Ovary (tissue), 9 donors: Measurements from ENCODE around the gene WNT6. TPM values are rescaled to one million over a fixed set of nuclear protein-coding genes. Genes with fewer than 3 reads are reported as not detected.

ENCODE experiments used
- DNase-seq, 5 donors: peaks; one replicate each; pipeline ENCODE4 v3.0.0-alpha.2; 2019 to 2020
- H3K27ac ChIP-seq, 2 donors: fragments of 200-600 bp; one replicate each; pipeline versions ENCODE4 v1.5.1 to v1.8.0; 2019 to 2022
- H3K27me3 ChIP-seq: fragments of 200-600 bp; one replicate; pipeline ENCODE4 v1.8.0; 2022
- H3K36me3 ChIP-seq: fragments of 200-600 bp; sonication (generic); one replicate; pipeline ENCODE4 v1.5.1; 2019
- H3K4me1 ChIP-seq: one replicate; pipeline ENCODE4 v1.8.1; 2013; ENCODE audit warnings: mild to moderate bottlenecking, moderate library complexity; ENCODE audit not compliant: insufficient read depth
- H3K4me3 ChIP-seq: fragments of 200-600 bp; sonication (generic); one replicate; pipeline ENCODE4 v1.5.1; 2017
- H3K9me3 ChIP-seq, 2 donors: fragments of 200-600 bp in 1 of 2; sonication (generic) in 1 of 2; one replicate each; pipeline versions ENCODE4 v1.5.1 to v1.8.1; 2013 to 2019; ENCODE audit warnings: mild to moderate bottlenecking in 1 of 2, moderate library complexity in 1 of 2
- EP300 ChIP-seq: sonication (generic); formaldehyde crosslinking; IDR thresholded peaks from one replicate; pipeline ENCODE4 v1.6.1; 2017; ENCODE audit warnings: antibody characterized with exemption
- POLR2A ChIP-seq: fragments of 450-650 bp; IDR thresholded peaks from one replicate; pipeline ENCODE4 v1.6.1; 2017; ENCODE audit warnings: antibody characterized with exemption, mild to moderate bottlenecking, moderate library complexity
- WGBS, 3 donors: extraction: QIAGEN DNeasy Blood & Tissue Kit in 1 of 3; methylation state at CpG; one replicate each; pipeline versions ENCODE4 v1.1.5 to v1.1.7; 2013 to 2017; 5-methylcytosine and 5-hydroxymethylcytosine counted together
- intact Hi-C, 4 donors: fragments of 100-400 bp; cut with DNase I; formaldehyde crosslinking; loops; one replicate each; pipeline versions ENCODE4 v1.11.0 to v1.15.1; 2022 to 2023
- polyA plus RNA-seq, 2 donors: library from polyadenylated mRNA; stranded (reverse); fragments of 200-250 nt in 1 of 2; fragments of 350-450 nt in 1 of 2; fragmentation: Illumina TruSeq in 1 of 2; extraction: RNeasy Lipid Tissue Mini Kit (QIAGEN cat#74804) in 1 of 2; gene quantifications; one replicate each; pipeline ENCODE4 v1.2.3, GENCODE V29; 2013 to 2014
- total RNA-seq, 7 donors: library from RNA; depleted of rRNA in 2 of 7; stranded (reverse); fragments of >200 nt in 2 of 7; fragmentation: NEBNext Ultra II Directional in 3 of 7; extraction: Animal tissue kit (Norgen Biotek cat#: 25700) in 3 of 7; gene quantifications; one replicate each; pipeline versions ENCODE4 v1.1.0 to v1.2.4, GENCODE V29; 2016 to 2023
- TF ChIP-seq, protein P1 (sequence below), 3 donors: fragments of 450-650 bp in 2 of 3; fragments of 200-600 bp in 1 of 3; IDR thresholded peaks; one replicate each; pipeline versions ENCODE4 v1.5.1 to v1.8.0; 2016 to 2022; ENCODE audit warnings: antibody characterized with exemption in 3 of 3, mild to moderate bottlenecking in 1 of 3
- donor health status: DM: no; HTN: no; CAD: no; lungs with moderate emphysema.
- donor health status: DM: no; HTN: no; CAD: no.
- donor health status: Bipolar disorder and iron deficiency.
- donor health status: DM: yes; HTN: yes; CAD: no.
- donor health status: DM: no; HTN: no; CAD: no.
- donor health status: DM: yes; HTN: yes; CAD: no.

Gene WNT6
- total and polyA plus RNA-seq, 9 donors, result 0.13 to 4.5 (median 2.0) TPM

DNA sequence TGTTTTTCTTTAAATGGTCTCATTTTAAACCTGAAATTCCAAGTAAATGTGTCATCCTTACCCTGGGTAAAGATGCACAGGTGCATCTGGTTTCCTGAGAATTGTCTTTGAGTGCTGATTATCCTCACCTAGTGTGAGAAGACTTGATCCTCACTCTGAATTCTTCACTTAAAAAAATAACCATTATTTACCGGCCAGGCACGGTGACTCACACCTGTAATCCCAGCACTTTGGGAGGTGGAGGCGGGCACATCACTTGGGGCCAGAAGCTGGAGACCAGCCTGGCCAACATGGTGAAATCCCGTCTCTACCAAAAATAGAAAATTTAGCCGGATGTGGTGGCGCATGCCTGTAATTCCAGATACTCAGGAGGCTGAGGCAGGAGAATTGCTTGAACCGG lies 9.9 kb upstream of the WNT6 start:
- Histone ChIP-seq H3K4me3 (no peak overlapping the region), H3K9me3 (no peaks in the 10 kb centered on the region), H3K27ac (no peak overlapping the region), H3K4me1 (no peaks in the 10 kb centered on the region), H3K27me3 (no peaks in the 10 kb centered on the region), H3K36me3 (no peaks in the 10 kb centered on the region)
- peak in 1 of 5 donors; percentile 10 for DNase-seq
- intact Hi-C loops, result loop anchor here in 2 of 4 donors (5.0 to 10.0 kb wide), 2 partner anchors 135 to 137 kb away; partner anchors contain the start of gene TTLL4 (in 2 of the 2)
- 65 to 76% (median 76%) methylated on average over 7 of the region's 7 CpGs for WGBS, 3 donors
- TF ChIP-seq, protein P1, sequence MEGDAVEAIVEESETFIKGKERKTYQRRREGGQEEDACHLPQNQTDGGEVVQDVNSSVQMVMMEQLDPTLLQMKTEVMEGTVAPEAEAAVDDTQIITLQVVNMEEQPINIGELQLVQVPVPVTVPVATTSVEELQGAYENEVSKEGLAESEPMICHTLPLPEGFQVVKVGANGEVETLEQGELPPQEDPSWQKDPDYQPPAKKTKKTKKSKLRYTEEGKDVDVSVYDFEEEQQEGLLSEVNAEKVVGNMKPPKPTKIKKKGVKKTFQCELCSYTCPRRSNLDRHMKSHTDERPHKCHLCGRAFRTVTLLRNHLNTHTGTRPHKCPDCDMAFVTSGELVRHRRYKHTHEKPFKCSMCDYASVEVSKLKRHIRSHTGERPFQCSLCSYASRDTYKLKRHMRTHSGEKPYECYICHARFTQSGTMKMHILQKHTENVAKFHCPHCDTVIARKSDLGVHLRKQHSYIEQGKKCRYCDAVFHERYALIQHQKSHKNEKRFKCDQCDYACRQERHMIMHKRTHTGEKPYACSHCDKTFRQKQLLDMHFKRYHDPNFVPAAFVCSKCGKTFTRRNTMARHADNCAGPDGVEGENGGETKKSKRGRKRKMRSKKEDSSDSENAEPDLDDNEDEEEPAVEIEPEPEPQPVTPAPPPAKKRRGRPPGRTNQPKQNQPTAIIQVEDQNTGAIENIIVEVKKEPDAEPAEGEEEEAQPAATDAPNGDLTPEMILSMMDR (IDR thresholded peaks at IDR 0.05), result no peak
- no peak for TF ChIP-seq EP300
- no peak for TF ChIP-seq POLR2A

DNA sequence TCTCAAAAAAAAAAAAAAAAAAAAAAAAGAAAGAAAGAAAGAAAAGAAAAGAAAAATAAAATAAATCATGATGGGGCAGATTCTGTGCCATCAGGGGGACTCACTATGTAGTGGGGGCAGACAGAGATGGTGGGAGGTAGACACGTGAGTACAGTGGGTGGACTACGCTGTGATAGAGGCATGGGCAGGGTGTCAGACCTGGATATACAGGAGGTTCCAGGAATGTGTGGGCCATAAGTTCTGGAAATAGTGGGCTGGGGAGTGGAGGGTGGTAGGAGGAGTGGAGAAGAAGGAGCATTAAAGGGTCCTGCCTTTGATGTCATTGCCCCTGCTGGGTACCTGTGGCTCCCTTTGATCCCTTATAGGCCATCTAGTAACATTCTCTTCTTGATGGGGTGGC lies 8.8 kb upstream of the WNT6 start:
- Histone ChIP-seq H3K4me1 (no peaks in the 10 kb centered on the region), H3K9me3 (no peaks in the 10 kb centered on the region), H3K27ac (no peak overlapping the region), H3K27me3 (no peaks in the 10 kb centered on the region), H3K4me3 (no peak overlapping the region), H3K36me3 (no peaks in the 10 kb centered on the region)
- TF ChIP-seq POLR2A (no peak), EP300 (no peak)
- TF ChIP-seq, protein P1 (IDR thresholded peaks at IDR 0.05), result no peak
- intact Hi-C loops, result loop anchor here in 1 of 4 donors (10.0 kb wide), 1 partner anchor 136 kb away; the partner anchor contains the start of gene TTLL4
- WGBS, 3 donors, result 58 to 68% (median 64%) methylated on average over 2 of the region's 2 CpGs
- DNase-seq, result no peak

DNA sequence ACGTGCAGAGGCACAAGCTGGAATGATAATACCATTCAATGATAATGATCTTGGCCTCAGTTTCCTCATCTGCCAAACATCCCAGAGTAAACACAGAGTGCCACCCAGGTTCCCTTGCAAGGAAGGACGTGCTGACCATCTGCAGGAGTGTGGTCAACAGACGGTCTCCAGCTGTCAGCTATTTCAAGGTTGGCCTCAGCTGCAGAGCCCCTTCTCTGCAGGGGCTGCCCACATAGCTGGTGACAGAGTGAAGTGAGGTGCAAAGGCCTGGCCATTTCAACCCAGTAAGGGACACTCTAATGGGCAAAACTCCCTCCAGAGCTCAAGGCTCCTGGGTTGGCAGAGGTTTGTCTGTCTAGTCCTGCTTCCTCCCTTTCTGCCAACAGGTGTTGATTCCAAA lies 8.3 kb upstream of the WNT6 start:
- Histone ChIP-seq H3K27me3 (no peaks in the 10 kb centered on the region), H3K4me3 (no peak overlapping the region), H3K36me3 (no peaks in the 10 kb centered on the region), H3K4me1 (no peaks in the 10 kb centered on the region), H3K27ac (no peak overlapping the region), H3K9me3 (no peaks in the 10 kb centered on the region)
- WGBS, 3 donors, result 16 to 26% (median 20%) methylated on average over 3 of the region's 3 CpGs
- DNase-seq, result peak in 1 of 5 donors; percentile 9
- intact Hi-C loops, result loop anchor here in 1 of 4 donors (10.0 kb wide), 1 partner anchor 136 kb away; the partner anchor contains the start of gene TTLL4
- TF ChIP-seq, protein P1 (IDR thresholded peaks at IDR 0.05), result no peak

DNA sequence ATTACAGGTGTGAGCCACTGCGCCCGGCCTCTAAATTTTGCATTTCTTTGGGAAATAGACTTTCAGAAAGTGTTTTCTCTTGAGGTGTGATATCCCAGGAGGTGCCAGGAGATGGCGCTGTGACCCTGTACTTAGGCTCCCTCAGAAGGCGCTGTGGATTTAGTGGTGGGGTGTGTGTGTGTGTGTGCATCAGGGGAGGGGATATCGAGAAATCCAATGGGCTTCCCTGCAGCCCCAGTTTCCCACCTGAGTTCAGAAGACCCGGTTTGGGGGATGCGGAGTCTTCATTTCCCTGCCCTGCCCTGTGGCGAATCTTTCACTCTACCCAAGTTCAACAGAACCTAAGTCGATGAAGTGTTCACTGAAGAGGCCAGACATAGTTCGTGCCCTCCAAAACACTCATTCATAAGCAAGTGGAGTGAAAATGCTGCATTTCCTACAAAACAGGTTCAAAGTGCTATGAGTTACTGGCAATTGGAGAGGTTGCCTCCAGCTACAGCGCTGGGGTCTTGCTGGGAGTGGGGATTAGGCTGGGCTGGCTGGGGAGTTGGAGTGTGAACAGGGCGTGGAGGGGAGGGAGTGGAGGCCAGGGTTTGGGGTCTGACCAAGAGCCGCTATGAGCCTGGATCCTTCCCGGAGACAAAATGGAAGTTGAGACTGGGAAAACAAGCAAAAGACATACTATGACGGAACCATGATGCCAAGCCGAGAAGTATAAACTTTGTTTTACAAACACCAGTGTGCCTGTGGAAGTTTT lies 6.5 kb upstream of the WNT6 start:
- no peaks in the 10 kb centered on the region for H3K9me3 ChIP-seq
- no peak overlapping the region for H3K4me3 ChIP-seq
- no peak overlapping the region for H3K27ac ChIP-seq
- no peaks in the 10 kb centered on the region for H3K4me1 ChIP-seq
- TF ChIP-seq POLR2A (no peak), EP300 (no peak)
- TF ChIP-seq, protein P1 (IDR thresholded peaks at IDR 0.05), result peak in 2 of 3 donors; percentile 38 to 52
- 35 to 40% (median 39%) methylated on average over 16 of the region's 16 CpGs for WGBS, 3 donors
- H3K27me3 ChIP-seq, result no peaks in the 10 kb centered on the region
- no peaks in the 10 kb centered on the region for H3K36me3 ChIP-seq
- DNase-seq, result peak in 3 of 5 donors; percentile 52 to 72 (median 68)
- intact Hi-C loops, result loop anchor here in 1 of 4 donors (10.0 kb wide), 1 partner anchor 138 kb away; the partner anchor contains the start of gene TTLL4
